ENCODE data around the gene RBMS1. TPM values are rescaled to one million over a fixed set of nuclear protein-coding genes. Genes with fewer than 3 reads are reported as not detected.

Gene RBMS1
- total and polyA plus RNA-seq, 2 experiments from 2014 or later: 55.5 to 94.8 TPM

GRCh38 chr2:160283675-160284074 is 209.9 kb downstream of the RBMS1 start:
- Histone ChIP-seq H3K4me2 (no peak overlapping the region), H3F3A (replicated peaks; ENCODE audit: low read depth) (no peaks in the 10 kb centered on the region), H3K36me3 (ENCODE audit: insufficient read depth) (0 out of 2 replicates have a peak, but pooled peaks cover 9% of the 10 kb centered on the region), H3K4me3 (no peak overlapping the region), H3K27ac (ENCODE audit: low read depth) (no peak overlapping the region), H3K9me2 (ENCODE audit: insufficient read depth) (no peaks in the 10 kb centered on the region), H3K4me1 (ENCODE audit: insufficient read depth) (0 out of 2 replicates have a peak, but pooled peaks cover 5% of the 10 kb centered on the region), H3K27me3 (ENCODE audit: insufficient read depth) (no peaks in the 10 kb centered on the region), H3K79me2 (replicated peaks; ENCODE audit: insufficient read depth) (no peaks in the 10 kb centered on the region), H2AFZ (no peak overlapping the region), H4K20me1 (replicated peaks; ENCODE audit: insufficient read depth) (no peaks in the 10 kb centered on the region)
- no peak for DNase-seq (ENCODE audit: low spot score)
- H3K27me3 Mint-ChIP-seq (ENCODE audit: insufficient read depth, low read depth, poor library complexity): no peaks in the 10 kb centered on the region
- H3K4me1 Mint-ChIP-seq: peaks cover 4% of the 10 kb centered on the region; the same call in 2 of the 3 replicates
- no peak for ATAC-seq
- H3K4me3 Mint-ChIP-seq: no peak overlapping the region
- H3K9me3 Mint-ChIP-seq: no peaks in the 10 kb centered on the region
- no peak overlapping the region for H3K27ac Mint-ChIP-seq
- TF ChIP-seq, protein P1, sequence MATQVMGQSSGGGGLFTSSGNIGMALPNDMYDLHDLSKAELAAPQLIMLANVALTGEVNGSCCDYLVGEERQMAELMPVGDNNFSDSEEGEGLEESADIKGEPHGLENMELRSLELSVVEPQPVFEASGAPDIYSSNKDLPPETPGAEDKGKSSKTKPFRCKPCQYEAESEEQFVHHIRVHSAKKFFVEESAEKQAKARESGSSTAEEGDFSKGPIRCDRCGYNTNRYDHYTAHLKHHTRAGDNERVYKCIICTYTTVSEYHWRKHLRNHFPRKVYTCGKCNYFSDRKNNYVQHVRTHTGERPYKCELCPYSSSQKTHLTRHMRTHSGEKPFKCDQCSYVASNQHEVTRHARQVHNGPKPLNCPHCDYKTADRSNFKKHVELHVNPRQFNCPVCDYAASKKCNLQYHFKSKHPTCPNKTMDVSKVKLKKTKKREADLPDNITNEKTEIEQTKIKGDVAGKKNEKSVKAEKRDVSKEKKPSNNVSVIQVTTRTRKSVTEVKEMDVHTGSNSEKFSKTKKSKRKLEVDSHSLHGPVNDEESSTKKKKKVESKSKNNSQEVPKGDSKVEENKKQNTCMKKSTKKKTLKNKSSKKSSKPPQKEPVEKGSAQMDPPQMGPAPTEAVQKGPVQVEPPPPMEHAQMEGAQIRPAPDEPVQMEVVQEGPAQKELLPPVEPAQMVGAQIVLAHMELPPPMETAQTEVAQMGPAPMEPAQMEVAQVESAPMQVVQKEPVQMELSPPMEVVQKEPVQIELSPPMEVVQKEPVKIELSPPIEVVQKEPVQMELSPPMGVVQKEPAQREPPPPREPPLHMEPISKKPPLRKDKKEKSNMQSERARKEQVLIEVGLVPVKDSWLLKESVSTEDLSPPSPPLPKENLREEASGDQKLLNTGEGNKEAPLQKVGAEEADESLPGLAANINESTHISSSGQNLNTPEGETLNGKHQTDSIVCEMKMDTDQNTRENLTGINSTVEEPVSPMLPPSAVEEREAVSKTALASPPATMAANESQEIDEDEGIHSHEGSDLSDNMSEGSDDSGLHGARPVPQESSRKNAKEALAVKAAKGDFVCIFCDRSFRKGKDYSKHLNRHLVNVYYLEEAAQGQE (IDR thresholded peaks at IDR 0.05; ENCODE audit: unreplicated experiment): no peak
- TF ChIP-seq EZH2phosphoT487 (IDR thresholded peaks at IDR 0.05; ENCODE audit: unreplicated experiment): no peak
- no peak for TF ChIP-seq JUNB (IDR thresholded peaks at IDR 0.05; ENCODE audit: unreplicated experiment)
- TF ChIP-seq, protein P2, sequence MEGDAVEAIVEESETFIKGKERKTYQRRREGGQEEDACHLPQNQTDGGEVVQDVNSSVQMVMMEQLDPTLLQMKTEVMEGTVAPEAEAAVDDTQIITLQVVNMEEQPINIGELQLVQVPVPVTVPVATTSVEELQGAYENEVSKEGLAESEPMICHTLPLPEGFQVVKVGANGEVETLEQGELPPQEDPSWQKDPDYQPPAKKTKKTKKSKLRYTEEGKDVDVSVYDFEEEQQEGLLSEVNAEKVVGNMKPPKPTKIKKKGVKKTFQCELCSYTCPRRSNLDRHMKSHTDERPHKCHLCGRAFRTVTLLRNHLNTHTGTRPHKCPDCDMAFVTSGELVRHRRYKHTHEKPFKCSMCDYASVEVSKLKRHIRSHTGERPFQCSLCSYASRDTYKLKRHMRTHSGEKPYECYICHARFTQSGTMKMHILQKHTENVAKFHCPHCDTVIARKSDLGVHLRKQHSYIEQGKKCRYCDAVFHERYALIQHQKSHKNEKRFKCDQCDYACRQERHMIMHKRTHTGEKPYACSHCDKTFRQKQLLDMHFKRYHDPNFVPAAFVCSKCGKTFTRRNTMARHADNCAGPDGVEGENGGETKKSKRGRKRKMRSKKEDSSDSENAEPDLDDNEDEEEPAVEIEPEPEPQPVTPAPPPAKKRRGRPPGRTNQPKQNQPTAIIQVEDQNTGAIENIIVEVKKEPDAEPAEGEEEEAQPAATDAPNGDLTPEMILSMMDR (conservative IDR thresholded peaks at IDR 0.05; ENCODE audit: low read depth in 2 of 2): no peak
- TF ChIP-seq, protein P3, sequence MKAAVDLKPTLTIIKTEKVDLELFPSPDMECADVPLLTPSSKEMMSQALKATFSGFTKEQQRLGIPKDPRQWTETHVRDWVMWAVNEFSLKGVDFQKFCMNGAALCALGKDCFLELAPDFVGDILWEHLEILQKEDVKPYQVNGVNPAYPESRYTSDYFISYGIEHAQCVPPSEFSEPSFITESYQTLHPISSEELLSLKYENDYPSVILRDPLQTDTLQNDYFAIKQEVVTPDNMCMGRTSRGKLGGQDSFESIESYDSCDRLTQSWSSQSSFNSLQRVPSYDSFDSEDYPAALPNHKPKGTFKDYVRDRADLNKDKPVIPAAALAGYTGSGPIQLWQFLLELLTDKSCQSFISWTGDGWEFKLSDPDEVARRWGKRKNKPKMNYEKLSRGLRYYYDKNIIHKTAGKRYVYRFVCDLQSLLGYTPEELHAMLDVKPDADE (IDR thresholded peaks at IDR 0.05): no peak
- no peak for TF ChIP-seq CREB1 (CRISPR knock-in tag; IDR thresholded peaks at IDR 0.05; ENCODE audit: low read depth)
- no peak for TF ChIP-seq ZNF462 (CRISPR knock-in tag; IDR thresholded peaks at IDR 0.05)
- TF ChIP-seq ZNF114 (CRISPR knock-in tag; IDR thresholded peaks at IDR 0.05): no peak
- TF ChIP-seq EZH2 (IDR thresholded peaks at IDR 0.05; ENCODE audit: low read depth, unreplicated experiment): no peak
- TF ChIP-seq POLR2AphosphoS5 (IDR thresholded peaks at IDR 0.05; ENCODE audit: low read depth): no peak
- no peak for TF ChIP-seq NANOG (IDR thresholded peaks at IDR 0.05; ENCODE audit: borderline replicate concordance)
- no peak for TF ChIP-seq STAT1 (IDR thresholded peaks at IDR 0.05; ENCODE audit: unreplicated experiment)
- TF ChIP-seq ZNF331 (CRISPR knock-in tag; IDR thresholded peaks at IDR 0.05; ENCODE audit: low read depth): no peak
- peaks cover 22% of the 10 kb centered on the region for H3K36me3 Mint-ChIP-seq (ENCODE audit: low read depth)

Measured in GM23338 (cell line).